Measurements from ENCODE around the gene MCTP2.

MCTP2 gene

GRCh38 chr15:94387442-94387841 is 156.1 kb downstream of the MCTP2 start:
- H3K9me3 ChIP-seq (ENCODE audit: control insufficient read depth, insufficient read depth, low read depth, low read length), result no peaks in the 10 kb centered on the region
- H3K27ac ChIP-seq (ENCODE audit: extremely low read depth, low read depth, low read length), result no peak overlapping the region
- TF ChIP-seq GLI2 (tag by site-specific recombination; IDR thresholded peaks at IDR 0.05; ENCODE audit: borderline replicate concordance, low read depth) (no peak), ZNF398 (tag by site-specific recombination; IDR thresholded peaks at IDR 0.05) (no peak), TCF7L2 (IDR thresholded peaks at IDR 0.05; ENCODE audit: borderline replicate concordance, low read depth, low read length) (no peak), SP3 (tag by site-specific recombination; IDR thresholded peaks at IDR 0.05) (no peak), ZNF585B (tag by site-specific recombination; IDR thresholded peaks at IDR 0.05) (no peak), TSHZ1 (tag by site-specific recombination; IDR thresholded peaks at IDR 0.05; ENCODE audit: borderline replicate concordance) (no peak)
- no peaks in the 10 kb centered on the region; a peak in 2 of 3 replicates for H3K36me3 ChIP-seq (ENCODE audit: control insufficient read depth in 2 of 2, insufficient read depth in 1 of 2, low read length in 2 of 2)
- ChIA-PET CTCF (no interaction called here), POLR2A (no interaction called here)
- H3K4me1 ChIP-seq (ENCODE audit: control insufficient read depth, insufficient read depth, low read length), result no peaks in the 10 kb centered on the region
- H3K4me3 ChIP-seq (ENCODE audit: low read depth, low read length), result no peak overlapping the region

- no peaks in the 10 kb centered on the region for H3K4me1 ChIP-seq (ENCODE audit: control insufficient read depth, insufficient read depth, low read length)
- H3K27ac ChIP-seq (ENCODE audit: extremely low read depth, low read depth, low read length), result no peak overlapping the region
- H3K9me3 ChIP-seq (ENCODE audit: control insufficient read depth, insufficient read depth, low read depth, low read length), result no peaks in the 10 kb centered on the region
- CTCF ChIA-PET, result no interaction called here
- no peaks in the 10 kb centered on the region; a peak in 2 of 3 replicates for H3K36me3 ChIP-seq (ENCODE audit: control insufficient read depth in 2 of 2, insufficient read depth in 1 of 2, low read length in 2 of 2)
- TF ChIP-seq ZNF132 (tag by site-specific recombination; IDR thresholded peaks at IDR 0.05; ENCODE audit: borderline replicate concordance) (no peak), ZNF768 (tag by site-specific recombination; IDR thresholded peaks at IDR 0.05) (no peak), ZNF350 (tag by site-specific recombination; IDR thresholded peaks at IDR 0.05) (no peak)
- H3K4me3 ChIP-seq (ENCODE audit: low read depth, low read length), result no peak overlapping the region
- POLR2A ChIA-PET, result no interaction called here
Observed at GRCh38 chr15:94387849-94388441, 156.6 kb downstream of the MCTP2 start.

GRCh38 chr15:94395640-94396039 is 164.3 kb downstream of the MCTP2 start:
- Histone ChIP-seq H3K9me3 (ENCODE audit: control insufficient read depth, insufficient read depth, low read depth, low read length) (no peaks in the 10 kb centered on the region), H3K4me1 (ENCODE audit: control insufficient read depth, insufficient read depth, low read length) (peaks cover 3% of the 10 kb centered on the region; the same call in 1 of the 2 replicates), H3K4me3 (ENCODE audit: low read depth, low read length) (no peak overlapping the region), H3K27ac (ENCODE audit: extremely low read depth, low read depth, low read length) (no peak overlapping the region), H3K36me3 (ENCODE audit: control insufficient read depth in 2 of 2, insufficient read depth in 1 of 2, low read length in 2 of 2) (no peaks in the 10 kb centered on the region; a peak in 1 of 3 replicates)
- ChIA-PET CTCF (interaction anchor here (0.6 to 1.4 kb wide), 3 partner anchors 18 to 227 kb away, joined by 3 to 9 read pairs (median 4); no protein-coding TSS in a partner anchor), POLR2A (interaction anchor here (0.5 kb wide), 1 partner anchor 11 kb away, joined by 3 read pairs; no protein-coding TSS in a partner anchor)
- TF ChIP-seq ZSCAN16 (tag by site-specific recombination; IDR thresholded peaks at IDR 0.05) (no peak), SETDB1 (IDR thresholded peaks at IDR 0.05; ENCODE audit: insufficient read length, low read length) (no peak), ZNF610 (tag by site-specific recombination; IDR thresholded peaks at IDR 0.05; ENCODE audit: borderline replicate concordance) (no peak), ZNF488 (tag by site-specific recombination; IDR thresholded peaks at IDR 0.05) (no peak), GLIS1 (tag by site-specific recombination; IDR thresholded peaks at IDR 0.05) (no peak), ZNF514 (tag by site-specific recombination; IDR thresholded peaks at IDR 0.05) (no peak), ZNF132 (tag by site-specific recombination; IDR thresholded peaks at IDR 0.05; ENCODE audit: borderline replicate concordance) (no peak), INSM2 (tag by site-specific recombination; IDR thresholded peaks at IDR 0.05) (no peak), ZNF280D (tag by site-specific recombination; IDR thresholded peaks at IDR 0.05) (no peak)
